Measurements from ENCODE around the gene EML1.

Gene EML1

GRCh38 chr14:99806836-99807235, 13.6 kb downstream of the EML1 start:
- no peak for DNase-seq

GRCh38 chr14:99807413-99808153, 14.4 kb downstream of the EML1 start:
- no peak for DNase-seq

GRCh38 chr14:99808154-99808505, 14.9 kb downstream of the EML1 start:
- DNase-seq = no peak

- DNase-seq = no peak
Measured at GRCh38 chr14:99808515-99808914, 15.3 kb downstream of the EML1 start.

- DNase-seq = no peak
Measured at GRCh38 chr14:99809360-99809759, 16.1 kb downstream of the EML1 start.

GRCh38 chr14:99809859-99810558, 16.8 kb downstream of the EML1 start:
- DNase-seq = no peak

GRCh38 chr14:99810559-99810874, 17.3 kb downstream of the EML1 start:
- no peak for DNase-seq

- DNase-seq = no peak
Measured at GRCh38 chr14:99812096-99812750, 19.0 kb downstream of the EML1 start.

- DNase-seq = no peak
Measured at GRCh38 chr14:99812892-99813291, 19.7 kb downstream of the EML1 start.

GRCh38 chr14:99815696-99816095, 22.5 kb downstream of the EML1 start:
- no peak for DNase-seq

GRCh38 chr14:99816217-99816616, 23.0 kb downstream of the EML1 start:
- no peak for DNase-seq

- no peak for DNase-seq
Measured at GRCh38 chr14:99816642-99817041, 23.4 kb downstream of the EML1 start.

GRCh38 chr14:99817331-99817730, 24.1 kb downstream of the EML1 start:
- no peak for DNase-seq

- no peak for DNase-seq
Measured at GRCh38 chr14:99818503-99819036, 25.4 kb downstream of the EML1 start.

GRCh38 chr14:99819514-99819913, 26.3 kb downstream of the EML1 start:
- no peak for DNase-seq

- DNase-seq = no peak
Measured at GRCh38 chr14:99820702-99821331, 27.6 kb downstream of the EML1 start.

GRCh38 chr14:99821519-99822508, 28.6 kb downstream of the EML1 start:
- DNase-seq = peak; percentile 87

GRCh38 chr14:99822800-99823455, 29.7 kb downstream of the EML1 start:
- DNase-seq = no peak

- DNase-seq = no peak
Measured at GRCh38 chr14:99824776-99825175, 31.6 kb downstream of the EML1 start.

- DNase-seq = no peak
Measured at GRCh38 chr14:99829450-99829849, 36.2 kb downstream of the EML1 start.

GRCh38 chr14:99831303-99831702, 38.1 kb downstream of the EML1 start:
- no peak for DNase-seq

All from NCI-H2029 treated with DMSO at 0.1 percent for 48 hours (cell line).